ENCODE measurements around the gene EIF3D. TPM values are rescaled to one million over a fixed set of nuclear protein-coding genes. Genes with fewer than 3 reads are reported as not detected.

EIF3D gene
- total RNA-seq, 1 donor from 2014 or later = 133 TPM

- peak overlapping the region; percentile 79 for H3K27ac ChIP-seq
- H3K4me1 ChIP-seq = peaks cover 75% of the 10 kb centered on the region
- peak; percentile 16 to 35 for ATAC-seq
- intact Hi-C loops (cut with DNase I) = no loop called here
- H3K36me3 ChIP-seq = peaks cover 7% of the 10 kb centered on the region
- H3K4me3 ChIP-seq = no peak overlapping the region
- H3K27me3 ChIP-seq (ENCODE audit: low read depth) = no peaks in the 10 kb centered on the region
- DNase-seq = no peak
- TF ChIP-seq, protein P1, sequence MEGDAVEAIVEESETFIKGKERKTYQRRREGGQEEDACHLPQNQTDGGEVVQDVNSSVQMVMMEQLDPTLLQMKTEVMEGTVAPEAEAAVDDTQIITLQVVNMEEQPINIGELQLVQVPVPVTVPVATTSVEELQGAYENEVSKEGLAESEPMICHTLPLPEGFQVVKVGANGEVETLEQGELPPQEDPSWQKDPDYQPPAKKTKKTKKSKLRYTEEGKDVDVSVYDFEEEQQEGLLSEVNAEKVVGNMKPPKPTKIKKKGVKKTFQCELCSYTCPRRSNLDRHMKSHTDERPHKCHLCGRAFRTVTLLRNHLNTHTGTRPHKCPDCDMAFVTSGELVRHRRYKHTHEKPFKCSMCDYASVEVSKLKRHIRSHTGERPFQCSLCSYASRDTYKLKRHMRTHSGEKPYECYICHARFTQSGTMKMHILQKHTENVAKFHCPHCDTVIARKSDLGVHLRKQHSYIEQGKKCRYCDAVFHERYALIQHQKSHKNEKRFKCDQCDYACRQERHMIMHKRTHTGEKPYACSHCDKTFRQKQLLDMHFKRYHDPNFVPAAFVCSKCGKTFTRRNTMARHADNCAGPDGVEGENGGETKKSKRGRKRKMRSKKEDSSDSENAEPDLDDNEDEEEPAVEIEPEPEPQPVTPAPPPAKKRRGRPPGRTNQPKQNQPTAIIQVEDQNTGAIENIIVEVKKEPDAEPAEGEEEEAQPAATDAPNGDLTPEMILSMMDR (IDR thresholded peaks at IDR 0.05) = no peak
- H3K9me3 ChIP-seq = no peaks in the 10 kb centered on the region
Measured at GRCh38 chr22:36463783-36464184, 65.2 kb downstream of the EIF3D start.

- intact Hi-C loops (cut with DNase I) = no loop called here
- DNase-seq (peak; percentile 79), ATAC-seq (peak; percentile 78 to 84)
- Histone ChIP-seq H3K36me3 (peaks cover 4% of the 10 kb centered on the region), H3K9me3 (no peaks in the 10 kb centered on the region), H3K4me1 (peaks cover 68% of the 10 kb centered on the region), H3K4me3 (no peak overlapping the region), H3K27ac (peak overlapping the region; percentile 79), H3K27me3 (ENCODE audit: low read depth) (no peaks in the 10 kb centered on the region)
- TF ChIP-seq, protein P1 (IDR thresholded peaks at IDR 0.05) = no peak
Measured at GRCh38 chr22:36461665-36462649, 67.0 kb downstream of the EIF3D start.

Other genes with a start within 250 kb of the EIF3D start
- 659 TPM for gene MYH9, start 141.2 kb downstream of the EIF3D start, total RNA-seq
- gene TXN2, start 47.5 kb downstream of the EIF3D start, total RNA-seq = 56.4 TPM
- gene FOXRED2, start 22.1 kb downstream of the EIF3D start, total RNA-seq = 13.2 TPM
- gene CACNG2, start 174.6 kb upstream of the EIF3D start, total RNA-seq = not detected
- gene IFT27, start 247.0 kb upstream of the EIF3D start, total RNA-seq = 30.2 TPM